LNCAP (cell line): Measurements from ENCODE around the gene CLSTN2.

ENCODE experiments used
- TF ChIP-seq, protein P1 (sequence below): fragments of 450-650 bp; IDR thresholded peaks from 2 replicates; pipeline ENCODE4 v1.5.1; 2017; ENCODE audit warnings: mild to moderate bottlenecking

CLSTN2 gene

DNA sequence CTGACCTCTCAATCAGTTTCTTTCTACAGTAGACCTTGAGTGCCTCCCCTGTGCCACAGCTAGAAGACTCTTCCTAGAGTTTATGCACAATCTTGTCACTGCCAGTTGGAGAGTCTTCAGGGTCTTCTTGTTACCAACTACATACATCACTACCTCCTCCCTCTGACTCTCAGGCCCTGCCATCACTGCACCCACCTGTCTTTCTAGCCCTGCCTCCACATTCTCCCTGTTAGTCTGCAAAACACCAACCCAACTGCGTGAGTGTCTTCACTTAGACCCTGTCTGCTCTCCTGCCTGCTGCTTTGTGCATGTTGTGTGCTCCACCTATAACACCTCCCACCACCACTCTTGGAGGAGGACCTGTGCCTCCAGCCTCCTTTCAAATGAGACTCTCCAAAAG lies 34.4 kb downstream of the CLSTN2 start:
- TF ChIP-seq, protein P1, sequence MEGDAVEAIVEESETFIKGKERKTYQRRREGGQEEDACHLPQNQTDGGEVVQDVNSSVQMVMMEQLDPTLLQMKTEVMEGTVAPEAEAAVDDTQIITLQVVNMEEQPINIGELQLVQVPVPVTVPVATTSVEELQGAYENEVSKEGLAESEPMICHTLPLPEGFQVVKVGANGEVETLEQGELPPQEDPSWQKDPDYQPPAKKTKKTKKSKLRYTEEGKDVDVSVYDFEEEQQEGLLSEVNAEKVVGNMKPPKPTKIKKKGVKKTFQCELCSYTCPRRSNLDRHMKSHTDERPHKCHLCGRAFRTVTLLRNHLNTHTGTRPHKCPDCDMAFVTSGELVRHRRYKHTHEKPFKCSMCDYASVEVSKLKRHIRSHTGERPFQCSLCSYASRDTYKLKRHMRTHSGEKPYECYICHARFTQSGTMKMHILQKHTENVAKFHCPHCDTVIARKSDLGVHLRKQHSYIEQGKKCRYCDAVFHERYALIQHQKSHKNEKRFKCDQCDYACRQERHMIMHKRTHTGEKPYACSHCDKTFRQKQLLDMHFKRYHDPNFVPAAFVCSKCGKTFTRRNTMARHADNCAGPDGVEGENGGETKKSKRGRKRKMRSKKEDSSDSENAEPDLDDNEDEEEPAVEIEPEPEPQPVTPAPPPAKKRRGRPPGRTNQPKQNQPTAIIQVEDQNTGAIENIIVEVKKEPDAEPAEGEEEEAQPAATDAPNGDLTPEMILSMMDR: no peak

GRCh38 chr3:139970526-139970925 lies 35.5 kb downstream of the CLSTN2 start:
- TF ChIP-seq, protein P1: no peak

- TF ChIP-seq, protein P1: no peak
Measured at GRCh38 chr3:139974809-139975425, 39.9 kb downstream of the CLSTN2 start.

- TF ChIP-seq, protein P1: no peak
Measured at GRCh38 chr3:139975594-139976365, 40.8 kb downstream of the CLSTN2 start.

GRCh38 chr3:139978966-139979365 lies 44.0 kb downstream of the CLSTN2 start:
- TF ChIP-seq, protein P1: no peak

- TF ChIP-seq, protein P1: no peak
Measured at GRCh38 chr3:139979991-139980390, 45.0 kb downstream of the CLSTN2 start.

DNA sequence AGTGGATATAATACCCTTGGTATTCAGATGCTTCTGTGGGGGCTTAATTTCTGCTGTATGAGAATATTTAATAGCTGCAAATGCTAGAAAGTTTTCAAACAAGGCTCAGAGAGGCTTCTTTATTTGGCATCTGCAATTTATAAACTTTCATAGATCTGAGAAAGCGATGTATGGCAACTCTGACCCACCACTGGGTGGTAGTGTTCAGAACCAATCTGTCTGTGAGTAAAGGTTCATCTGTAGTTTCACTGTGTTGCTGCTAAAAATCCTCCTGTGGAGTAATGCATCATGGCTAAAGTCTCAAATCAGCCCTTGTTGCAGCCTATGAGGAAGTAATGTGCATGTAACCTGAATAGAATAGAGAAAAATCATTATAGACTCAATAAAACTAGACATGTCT lies 47.4 kb downstream of the CLSTN2 start:
- TF ChIP-seq, protein P1: peak; percentile 43
